ENCODE measurements around the gene FLNA. TPM values are rescaled to one million over a fixed set of nuclear protein-coding genes. Genes with fewer than 3 reads are reported as not detected.
A peak's percentile ranks its signal among the peaks of the same experiment; 100 is the strongest.
"Not testable (repeated sequence)": the region's sequence is repeated elsewhere in the genome, so short reads cannot be mapped to it uniquely, and the experiment has no call there.

Gene FLNA
- polyA plus RNA-seq, 3 donors from 2014 or later = 135 to 1,231 (median 241) TPM

GRCh38 chrX:154402622-154403127 lies 28.2 kb upstream of the FLNA start:
- no peak for DNase-seq
- H3K27ac Mint-ChIP-seq = peak overlapping the region in 1 of 6 donors; percentile 54

GRCh38 chrX:154401918-154402621 lies 27.6 kb upstream of the FLNA start:
- Mint-ChIP-seq H3K36me3 (peaks cover 8 to 28% (median 13%) of the 10 kb centered on the region in 3 donors), H3K27me3 (ENCODE audit: low read depth in 3 of 3) (peaks cover 28 to 37% (median 35%) of the 10 kb centered on the region in 3 donors), H3K4me1 (peaks cover 15 to 22% of the 10 kb centered on the region in 2 donors), H3K27ac (peak overlapping the region in 4 of 6 donors; percentile 39 to 64 (median 51)), H3K9me3 (no peaks in the 10 kb centered on the region), H3K4me3 (no peak overlapping the region)
- no peak for DNase-seq

More at GRCh38 chrX:154402622-154403127, 28.2 kb upstream of the FLNA start:
- Mint-ChIP-seq H3K36me3 (peaks cover 8 to 28% (median 13%) of the 10 kb centered on the region in 3 donors), H3K4me3 (no peak overlapping the region), H3K27me3 (ENCODE audit: low read depth in 3 of 3) (peaks cover 28 to 37% (median 35%) of the 10 kb centered on the region in 3 donors), H3K9me3 (no peaks in the 10 kb centered on the region), H3K4me1 (peaks cover 15 to 21% of the 10 kb centered on the region in 2 donors)

GRCh38 chrX:154401045-154401799 lies 26.8 kb upstream of the FLNA start:
- Mint-ChIP-seq H3K36me3 (peaks cover 8 to 28% (median 13%) of the 10 kb centered on the region in 3 donors), H3K9me3 (no peaks in the 10 kb centered on the region), H3K27me3 (ENCODE audit: low read depth in 3 of 3) (peaks cover 32 to 35% (median 34%) of the 10 kb centered on the region in 3 donors), H3K4me1 (peaks cover 15 to 24% of the 10 kb centered on the region in 2 donors), H3K4me3 (peak overlapping the region in 3 of 5 donors; percentile 17 to 98 (median 41)), H3K27ac (peak overlapping the region; percentile 46 to 100 (median 68))
- DNase-seq = peak in 2 of 3 donors; percentile 24 to 28

GRCh38 chrX:154400369-154400817 lies 26.0 kb upstream of the FLNA start:
- Mint-ChIP-seq H3K4me3 (peak overlapping the region in 4 of 5 donors; percentile 41 to 98 (median 96)), H3K36me3 (peaks cover 8 to 28% (median 13%) of the 10 kb centered on the region in 3 donors), H3K27me3 (ENCODE audit: low read depth in 3 of 3) (peaks cover 32 to 35% (median 34%) of the 10 kb centered on the region in 3 donors), H3K27ac (peak overlapping the region; percentile 52 to 100 (median 99)), H3K4me1 (peaks cover 15 to 24% of the 10 kb centered on the region in 2 donors)
- not testable (repeated sequence) for H3K9me3 Mint-ChIP-seq, DNase-seq

- peak overlapping the region; percentile 95 to 99 (median 98) for H3K4me3 Mint-ChIP-seq
- H3K27me3 Mint-ChIP-seq (ENCODE audit: low read depth in 3 of 3) = peaks cover 32 to 35% (median 34%) of the 10 kb centered on the region in 3 donors
- H3K36me3 Mint-ChIP-seq = peaks cover 8 to 28% (median 13%) of the 10 kb centered on the region in 3 donors
- H3K4me1 Mint-ChIP-seq = peaks cover 15 to 24% of the 10 kb centered on the region in 2 donors
- DNase-seq = no peak
- peak overlapping the region; percentile 97 to 100 (median 99) for H3K27ac Mint-ChIP-seq
- H3K9me3 Mint-ChIP-seq = no peaks in the 10 kb centered on the region
These were observed 25.3 kb upstream of the FLNA start for GRCh38 chrX:154399527-154400368.

- Mint-ChIP-seq H3K4me1 (peaks cover 15 to 24% of the 10 kb centered on the region in 2 donors), H3K4me3 (peak overlapping the region; percentile 95 to 99 (median 98)), H3K27ac (peak overlapping the region; percentile 97 to 100 (median 99)), H3K9me3 (no peaks in the 10 kb centered on the region), H3K27me3 (ENCODE audit: low read depth in 3 of 3) (peaks cover 32 to 34% (median 32%) of the 10 kb centered on the region in 3 donors), H3K36me3 (peaks cover 8 to 28% (median 13%) of the 10 kb centered on the region in 3 donors)
- peak; percentile 78 to 84 (median 83) for DNase-seq
These were observed 24.5 kb upstream of the FLNA start for GRCh38 chrX:154398668-154399526.

GRCh38 chrX:154397888-154398667 lies 23.6 kb upstream of the FLNA start, which contains the start of gene RPL10:
RPL10 (plus strand) TSS chrX:154398377; CDS start chrX:154398520, 143 bp downstream.
- Mint-ChIP-seq H3K4me3 (peak within 1 kb of the TSS; percentile 95 to 99 (median 98)), H3K36me3 (peaks cover 8 to 25% (median 13%) of the 10 kb centered on the region in 3 donors), H3K27me3 (ENCODE audit: low read depth in 3 of 3) (peaks cover 31 to 34% (median 32%) of the 10 kb centered on the region in 3 donors), H3K27ac (peak within 1 kb of the TSS; percentile 97 to 100 (median 99)), H3K9me3 (no peaks in the 10 kb centered on the region), H3K4me1 (peaks cover 15 to 24% of the 10 kb centered on the region in 2 donors)
- peak; percentile 91 to 95 (median 94) for DNase-seq

- Mint-ChIP-seq H3K27me3 (ENCODE audit: low read depth in 3 of 3) (peaks cover 28 to 34% (median 32%) of the 10 kb centered on the region in 3 donors), H3K27ac (peak overlapping the region; percentile 97 to 100 (median 99)), H3K4me3 (peak overlapping the region; percentile 95 to 99 (median 98)), H3K36me3 (peaks cover 8 to 25% (median 13%) of the 10 kb centered on the region in 3 donors), H3K4me1 (peaks cover 15 to 24% of the 10 kb centered on the region in 2 donors), H3K9me3 (no peaks in the 10 kb centered on the region)
- peak; percentile 65 to 69 (median 67) for DNase-seq
These were observed 22.8 kb upstream of the FLNA start for GRCh38 chrX:154396973-154397887.

- Mint-ChIP-seq H3K27ac (peak overlapping the region in 2 of 6 donors; percentile 99), H3K36me3 (peaks cover 8 to 25% (median 13%) of the 10 kb centered on the region in 3 donors), H3K4me1 (peaks cover 15 to 24% of the 10 kb centered on the region in 2 donors), H3K4me3 (peak overlapping the region in 2 of 5 donors; percentile 95 to 98), H3K27me3 (ENCODE audit: low read depth in 3 of 3) (peaks cover 28 to 34% (median 32%) of the 10 kb centered on the region in 3 donors)
- not testable (repeated sequence) for DNase-seq, H3K9me3 Mint-ChIP-seq
These were observed 21.9 kb upstream of the FLNA start for GRCh38 chrX:154396363-154396762.

GRCh38 chrX:154389812-154390747 lies 15.6 kb upstream of the FLNA start:
- not testable (repeated sequence) for H3K27me3 Mint-ChIP-seq (ENCODE audit: low read depth in 3 of 3); H3K27ac Mint-ChIP-seq; H3K36me3 Mint-ChIP-seq; H3K4me1 Mint-ChIP-seq; H3K9me3 Mint-ChIP-seq; H3K4me3 Mint-ChIP-seq
- DNase-seq = peak; percentile 33 to 65 (median 55)
